ENCODE results near the gene CTSC.

- TF ChIP-seq TAF1 (IDR thresholded peaks at IDR 0.05; ENCODE audit: low read depth, low read length) (no peak), POLR2A (IDR thresholded peaks at IDR 0.05; ENCODE audit: low read depth, low read length) (no peak)
These were observed 90.8 kb downstream of the CTSC start for GRCh38 chr11:88246696-88247095.
